Esophagus muscularis mucosa (tissue), 4 donors: Measurements from ENCODE around the gene SORBS1.

ENCODE experiments used
- EP300 ChIP-seq: sonication (generic); formaldehyde crosslinking; IDR thresholded peaks from one replicate; pipeline ENCODE4 v1.6.1; 2017; ENCODE audit warnings: antibody characterized with exemption
- POLR2A ChIP-seq: fragments of 450-650 bp; IDR thresholded peaks from one replicate; pipeline ENCODE4 v1.6.1; 2017; ENCODE audit warnings: antibody characterized with exemption, moderate library complexity, mild to moderate bottlenecking, low read depth
- POLR2AphosphoS5 ChIP-seq, 2 donors: sonication (generic); formaldehyde crosslinking; IDR thresholded peaks; one replicate each; pipeline ENCODE4 v1.6.1; 2017; ENCODE audit warnings: antibody characterized with exemption in 2 of 2
- TF ChIP-seq, protein P1 (sequence below), 3 experiments: fragments of 200-600 bp in 2 of 3; fragments of 450-650 bp in 1 of 3; sonication (generic) in 2 of 3; IDR thresholded peaks; one replicate each; pipeline ENCODE4 v1.5.1; 2017 to 2019; ENCODE audit warnings: antibody characterized with exemption in 3 of 3, mild to moderate bottlenecking in 2 of 3, moderate library complexity in 1 of 3

DNA sequence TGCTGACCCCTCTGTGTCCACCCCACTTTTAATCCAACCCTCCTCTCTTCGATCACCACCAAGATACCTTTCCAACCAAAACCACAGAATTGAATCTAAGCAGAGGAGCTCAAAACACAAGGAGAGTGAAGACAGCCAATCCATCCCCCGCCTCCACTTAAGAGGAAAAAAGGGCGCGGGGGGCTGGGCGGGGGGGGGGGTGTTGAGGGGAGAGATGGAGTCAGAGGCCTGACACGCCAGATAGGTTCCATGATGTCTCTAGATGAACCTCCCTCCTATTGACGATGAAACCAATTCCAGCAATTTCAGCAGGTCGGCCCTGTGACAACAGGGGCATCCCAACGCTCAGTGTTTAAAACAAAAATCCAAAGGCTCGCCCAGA is 1.3 kb downstream of the SORBS1 start:
- TF ChIP-seq POLR2AphosphoS5 (IDR thresholded peaks at IDR 0.05) (no peak), POLR2A (no peak), EP300 (no peak)
- TF ChIP-seq, protein P1, sequence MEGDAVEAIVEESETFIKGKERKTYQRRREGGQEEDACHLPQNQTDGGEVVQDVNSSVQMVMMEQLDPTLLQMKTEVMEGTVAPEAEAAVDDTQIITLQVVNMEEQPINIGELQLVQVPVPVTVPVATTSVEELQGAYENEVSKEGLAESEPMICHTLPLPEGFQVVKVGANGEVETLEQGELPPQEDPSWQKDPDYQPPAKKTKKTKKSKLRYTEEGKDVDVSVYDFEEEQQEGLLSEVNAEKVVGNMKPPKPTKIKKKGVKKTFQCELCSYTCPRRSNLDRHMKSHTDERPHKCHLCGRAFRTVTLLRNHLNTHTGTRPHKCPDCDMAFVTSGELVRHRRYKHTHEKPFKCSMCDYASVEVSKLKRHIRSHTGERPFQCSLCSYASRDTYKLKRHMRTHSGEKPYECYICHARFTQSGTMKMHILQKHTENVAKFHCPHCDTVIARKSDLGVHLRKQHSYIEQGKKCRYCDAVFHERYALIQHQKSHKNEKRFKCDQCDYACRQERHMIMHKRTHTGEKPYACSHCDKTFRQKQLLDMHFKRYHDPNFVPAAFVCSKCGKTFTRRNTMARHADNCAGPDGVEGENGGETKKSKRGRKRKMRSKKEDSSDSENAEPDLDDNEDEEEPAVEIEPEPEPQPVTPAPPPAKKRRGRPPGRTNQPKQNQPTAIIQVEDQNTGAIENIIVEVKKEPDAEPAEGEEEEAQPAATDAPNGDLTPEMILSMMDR (IDR thresholded peaks at IDR 0.05): no peak
